Measurements from ENCODE around the gene TGFBR2. TPM values are rescaled to one million over a fixed set of nuclear protein-coding genes. Genes with fewer than 3 reads are reported as not detected.

TGFBR2 gene
- polyA plus RNA-seq, 1 donor from 2014 or later = 76.8 TPM

DNA sequence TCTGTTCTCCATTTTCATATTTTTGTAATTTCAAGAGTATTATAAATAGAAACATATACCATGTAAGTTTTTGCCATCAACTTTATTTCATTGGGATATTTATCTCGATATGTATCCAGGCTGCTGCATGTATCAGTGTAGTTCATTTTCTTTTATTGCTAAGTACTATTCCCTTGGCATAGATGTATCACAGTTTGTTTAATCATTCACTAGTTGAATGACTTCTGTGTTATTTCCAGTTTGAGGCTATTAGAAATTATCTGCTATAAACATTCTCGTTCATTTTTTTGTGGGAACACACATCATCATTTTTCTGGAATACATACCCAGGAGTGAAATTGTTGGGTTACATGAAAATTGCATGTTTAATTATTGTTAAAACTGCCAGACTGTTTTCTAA lies 18.5 kb upstream of the TGFBR2 start:
- Mint-ChIP-seq H3K36me3 (no peaks in the 10 kb centered on the region), H3K27me3 (no peaks in the 10 kb centered on the region), H3K27ac (no peak overlapping the region), H3K4me3 (no peak overlapping the region), H3K9me3 (peaks cover 0 to 1% (median 0%) of the 10 kb centered on the region in 3 donors), H3K4me1 (no peaks in the 10 kb centered on the region)

DNA sequence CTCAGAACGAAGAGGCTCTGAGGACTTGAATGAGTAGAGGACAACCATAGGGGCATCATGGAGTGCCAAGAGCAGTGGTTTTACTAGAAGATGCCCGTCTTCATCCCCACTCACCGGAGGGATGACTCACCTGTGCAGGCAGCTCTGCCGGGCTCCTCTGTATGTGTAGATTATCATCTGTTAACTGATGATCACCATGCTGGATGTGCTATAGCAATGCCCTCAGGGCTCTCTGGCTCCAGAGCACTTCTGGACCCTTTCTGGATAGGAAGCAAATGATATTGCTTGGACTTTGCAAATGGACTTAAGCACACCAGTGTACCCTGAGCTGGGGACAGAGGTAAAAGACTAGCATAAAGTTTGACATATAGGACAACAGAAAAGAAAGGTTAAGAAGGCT lies 10.2 kb upstream of the TGFBR2 start:
- Mint-ChIP-seq H3K4me3 (no peak overlapping the region), H3K27ac (no peak overlapping the region), H3K27me3 (no peaks in the 10 kb centered on the region), H3K36me3 (no peaks in the 10 kb centered on the region), H3K4me1 (peaks cover 10 to 19% (median 17%) of the 10 kb centered on the region in 3 donors), H3K9me3 (no peaks in the 10 kb centered on the region)

DNA sequence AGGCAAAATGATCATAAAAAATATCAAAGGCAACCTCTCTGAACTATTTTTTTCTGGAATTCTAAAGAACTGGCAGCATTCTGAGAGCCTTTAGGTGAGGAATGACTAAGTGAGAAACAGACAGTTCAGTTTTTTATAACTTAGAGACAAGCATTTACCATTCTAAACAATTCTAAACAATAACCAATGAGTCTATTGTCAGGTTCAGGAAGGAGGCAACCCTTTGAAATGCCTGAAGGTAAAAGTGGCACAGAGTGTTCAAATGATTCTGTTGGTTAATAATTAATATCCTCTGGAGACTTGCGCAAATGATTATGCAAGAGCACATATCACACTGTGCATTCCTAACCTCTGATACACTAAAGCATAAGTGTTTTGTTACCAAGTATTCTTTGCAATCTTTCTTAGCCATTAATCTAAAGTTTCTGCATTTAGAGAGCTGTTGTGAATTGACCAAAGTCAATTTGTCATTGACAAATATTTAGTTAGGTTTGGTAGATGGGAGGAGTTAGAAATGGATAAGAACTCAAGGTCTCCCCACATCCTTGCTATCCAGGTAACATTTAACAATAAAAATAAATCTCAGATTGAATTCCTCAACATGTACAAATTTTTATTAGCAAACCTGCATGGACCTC lies 9.2 kb upstream of the TGFBR2 start:
- peaks cover 10 to 25% (median 24%) of the 10 kb centered on the region in 3 donors for H3K4me1 Mint-ChIP-seq
- no peaks in the 10 kb centered on the region for H3K27me3 Mint-ChIP-seq
- no peaks in the 10 kb centered on the region for H3K9me3 Mint-ChIP-seq
- H3K4me3 Mint-ChIP-seq = no peak overlapping the region
- no peaks in the 10 kb centered on the region for H3K36me3 Mint-ChIP-seq
- no peak overlapping the region for H3K27ac Mint-ChIP-seq

DNA sequence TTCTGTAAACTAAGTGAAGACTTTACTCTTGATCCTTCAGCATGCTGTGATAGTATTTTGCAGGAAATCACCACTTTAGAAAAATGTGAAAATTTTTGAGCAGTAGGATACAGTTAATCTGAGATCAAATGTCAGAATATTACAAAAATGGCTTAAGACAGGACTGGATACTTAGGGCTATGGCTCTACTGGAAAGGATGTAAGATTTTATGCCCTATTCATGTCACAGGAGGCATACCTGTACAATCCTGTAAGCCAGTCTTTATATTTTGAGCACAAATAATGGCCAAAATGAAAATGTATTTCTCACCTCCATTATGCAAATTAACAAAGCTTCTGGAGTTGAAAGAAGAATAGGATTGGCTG lies 8.6 kb upstream of the TGFBR2 start:
- Mint-ChIP-seq H3K9me3 (no peaks in the 10 kb centered on the region), H3K36me3 (no peaks in the 10 kb centered on the region), H3K27me3 (no peaks in the 10 kb centered on the region), H3K27ac (no peak overlapping the region), H3K4me3 (no peak overlapping the region), H3K4me1 (peaks cover 13 to 28% (median 25%) of the 10 kb centered on the region in 3 donors)

DNA sequence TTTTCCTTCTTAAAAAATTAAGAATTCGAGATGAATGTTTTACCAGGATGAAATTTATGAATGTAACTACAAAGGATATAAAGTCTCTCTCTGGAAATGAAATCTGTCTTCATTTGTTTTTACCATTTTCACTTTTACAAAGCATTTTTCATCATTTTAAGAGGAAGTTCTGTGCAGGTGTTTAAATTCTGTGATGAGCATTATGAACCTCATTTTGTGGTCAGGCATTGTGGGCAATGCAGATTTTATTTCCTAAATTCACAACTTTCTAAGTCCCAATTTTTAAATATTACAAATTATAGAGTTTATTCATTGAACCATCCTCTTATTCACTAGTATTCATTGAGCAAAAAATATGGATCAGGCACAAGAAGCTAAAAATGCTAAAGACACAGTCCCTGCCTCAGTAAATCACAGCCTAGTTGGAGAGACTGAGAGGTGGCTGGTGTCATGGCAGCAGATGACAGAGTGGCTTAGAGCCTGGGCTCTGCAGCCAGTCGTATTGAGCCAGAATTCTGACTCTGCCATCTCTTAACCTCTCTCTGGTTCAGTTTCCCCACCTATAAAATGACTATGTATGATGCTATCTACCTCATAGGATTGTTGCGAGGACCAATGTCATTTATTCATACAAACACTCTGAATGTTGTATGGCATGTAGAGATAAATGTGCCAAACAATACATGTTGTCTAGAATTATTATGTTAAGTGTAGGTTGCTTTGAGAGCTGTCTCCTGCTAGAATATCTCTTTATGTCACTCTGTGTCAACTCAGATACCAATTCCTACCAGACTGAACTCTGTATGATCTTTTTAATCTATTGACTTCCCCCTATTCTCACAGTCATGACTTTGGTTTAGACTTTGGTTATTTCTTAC lies 7.5 kb upstream of the TGFBR2 start:
- Mint-ChIP-seq H3K9me3 (no peaks in the 10 kb centered on the region), H3K27me3 (no peaks in the 10 kb centered on the region), H3K4me1 (peaks cover 18 to 35% (median 30%) of the 10 kb centered on the region in 3 donors), H3K36me3 (no peaks in the 10 kb centered on the region), H3K4me3 (no peak overlapping the region), H3K27ac (peak overlapping the region in 2 of 3 donors; percentile 0 to 16)

DNA sequence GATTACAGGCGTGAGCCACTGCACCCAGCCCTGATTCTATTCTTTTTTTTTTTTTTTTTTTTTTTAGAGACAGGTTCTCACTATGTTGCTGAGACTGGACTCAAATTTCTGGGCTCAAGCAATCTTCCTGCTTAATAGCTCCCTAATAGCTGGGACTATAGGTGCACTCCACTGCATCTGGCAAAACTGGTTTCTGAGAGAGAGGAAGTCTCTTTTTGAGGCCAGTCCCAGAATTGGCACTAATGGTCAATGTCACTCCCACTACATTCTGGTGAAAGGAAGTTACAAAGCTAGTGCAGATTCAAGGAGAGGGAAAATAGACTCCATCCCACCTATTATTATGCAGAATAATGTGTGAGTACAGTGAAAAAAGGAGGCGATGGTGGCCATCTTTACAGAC lies 5.8 kb upstream of the TGFBR2 start:
- Mint-ChIP-seq H3K4me3 (no peak overlapping the region), H3K9me3 (no peaks in the 10 kb centered on the region), H3K4me1 (peaks cover 34 to 51% (median 47%) of the 10 kb centered on the region in 3 donors), H3K27me3 (no peaks in the 10 kb centered on the region), H3K27ac (no peak overlapping the region), H3K36me3 (no peaks in the 10 kb centered on the region)

DNA sequence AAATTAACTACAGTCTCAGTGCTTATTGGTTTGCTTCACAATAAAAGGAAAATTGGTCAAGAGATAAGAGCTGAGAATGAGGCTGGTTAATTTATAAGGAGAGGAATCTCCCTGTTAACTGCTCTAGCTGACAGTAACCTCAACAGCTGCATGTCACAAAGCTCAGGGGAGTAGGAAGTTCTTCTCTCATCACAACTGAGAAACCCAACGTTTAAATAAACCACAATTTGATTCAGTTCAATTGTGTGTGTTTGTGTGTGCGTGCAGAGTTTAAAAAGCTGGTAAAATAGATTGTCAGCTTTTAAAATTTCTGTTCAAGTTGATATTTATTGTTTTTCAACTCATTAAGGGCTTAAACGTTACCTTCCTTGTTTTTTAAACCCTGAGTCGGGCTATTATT lies 3.5 kb upstream of the TGFBR2 start:
- H3K27me3 Mint-ChIP-seq = no peaks in the 10 kb centered on the region
- peak overlapping the region in 1 of 4 donors; percentile 59 for H3K4me3 Mint-ChIP-seq
- no peaks in the 10 kb centered on the region for H3K36me3 Mint-ChIP-seq
- H3K27ac Mint-ChIP-seq = peak overlapping the region in 2 of 3 donors; percentile 53 to 70
- no peaks in the 10 kb centered on the region for H3K9me3 Mint-ChIP-seq
- H3K4me1 Mint-ChIP-seq = peaks cover 42 to 55% (median 55%) of the 10 kb centered on the region in 3 donors

DNA sequence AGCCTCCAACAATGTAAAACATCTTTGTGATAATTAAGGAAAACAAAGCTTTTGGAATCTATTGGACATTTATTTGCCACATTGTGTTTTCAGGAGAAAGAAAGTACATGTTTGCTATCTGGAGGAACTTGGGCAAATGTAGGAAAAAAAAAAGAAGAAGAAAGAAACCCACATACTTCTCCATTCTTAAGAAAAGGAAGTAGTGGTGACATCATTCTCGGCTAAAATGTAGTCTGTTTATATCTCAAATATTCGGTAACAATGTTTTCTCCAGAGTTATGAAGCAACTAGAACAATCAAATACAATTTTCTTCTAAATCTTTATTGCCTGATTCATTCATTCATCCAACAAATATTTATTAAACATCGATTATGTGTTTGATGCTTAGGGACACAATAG lies 2.3 kb upstream of the TGFBR2 start:
- peak overlapping the region; percentile 97 to 99 (median 98) for H3K27ac Mint-ChIP-seq
- H3K9me3 Mint-ChIP-seq = no peaks in the 10 kb centered on the region
- no peaks in the 10 kb centered on the region for H3K27me3 Mint-ChIP-seq
- H3K4me3 Mint-ChIP-seq = peak overlapping the region; percentile 47 to 97 (median 84)
- H3K36me3 Mint-ChIP-seq = no peaks in the 10 kb centered on the region
- peaks cover 39 to 57% (median 57%) of the 10 kb centered on the region in 3 donors for H3K4me1 Mint-ChIP-seq

DNA sequence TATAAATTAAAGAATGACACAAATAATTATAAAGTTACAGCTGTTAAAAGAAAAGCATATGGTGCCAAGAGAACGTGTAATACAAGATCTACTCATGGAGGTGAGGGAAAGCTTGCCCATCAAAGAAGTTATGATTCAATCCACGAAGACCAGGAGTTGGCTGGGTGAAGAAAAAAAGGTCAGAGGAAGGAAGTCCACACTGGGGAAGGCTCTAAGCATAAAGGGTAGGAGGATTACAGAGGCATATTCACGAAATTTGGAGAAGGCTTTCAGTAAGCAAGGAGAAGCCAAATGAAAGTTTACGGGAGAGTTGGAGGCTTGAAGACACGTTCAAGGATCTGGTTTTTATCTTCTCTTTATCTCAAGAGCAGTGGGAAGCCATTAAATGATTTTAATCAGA lies 1.8 kb upstream of the TGFBR2 start:
- no peaks in the 10 kb centered on the region for H3K9me3 Mint-ChIP-seq
- H3K27me3 Mint-ChIP-seq = no peaks in the 10 kb centered on the region
- peaks cover 35 to 56% (median 54%) of the 10 kb centered on the region in 3 donors for H3K4me1 Mint-ChIP-seq
- H3K36me3 Mint-ChIP-seq = no peaks in the 10 kb centered on the region
- H3K4me3 Mint-ChIP-seq = peak overlapping the region; percentile 47 to 97 (median 84)
- H3K27ac Mint-ChIP-seq = peak overlapping the region; percentile 97 to 99 (median 98)

DNA sequence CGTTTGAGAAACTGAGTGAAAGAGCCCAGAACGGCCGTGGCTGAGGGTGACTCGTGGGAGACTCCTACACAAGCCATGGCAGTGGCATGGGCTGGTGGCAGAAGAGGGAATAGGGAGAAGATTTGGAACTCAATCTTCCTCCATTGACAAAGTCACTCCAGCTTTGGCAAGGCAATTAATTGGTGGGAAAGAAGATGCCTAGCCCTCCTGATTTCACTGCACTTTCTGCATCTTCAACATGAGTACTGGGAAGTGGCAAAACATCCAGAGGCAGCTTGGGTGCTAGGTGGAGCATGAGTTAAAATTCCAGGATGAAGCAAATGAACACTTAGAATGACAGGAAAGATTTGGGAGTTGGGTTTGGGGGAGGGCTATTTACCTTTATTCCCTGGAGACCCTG lies 1.4 kb upstream of the TGFBR2 start:
- Mint-ChIP-seq H3K9me3 (no peaks in the 10 kb centered on the region), H3K27me3 (no peaks in the 10 kb centered on the region), H3K4me3 (peak overlapping the region; percentile 72 to 97 (median 93)), H3K27ac (peak overlapping the region; percentile 97 to 99 (median 98)), H3K4me1 (peaks cover 39 to 58% (median 57%) of the 10 kb centered on the region in 3 donors), H3K36me3 (no peaks in the 10 kb centered on the region)

DNA sequence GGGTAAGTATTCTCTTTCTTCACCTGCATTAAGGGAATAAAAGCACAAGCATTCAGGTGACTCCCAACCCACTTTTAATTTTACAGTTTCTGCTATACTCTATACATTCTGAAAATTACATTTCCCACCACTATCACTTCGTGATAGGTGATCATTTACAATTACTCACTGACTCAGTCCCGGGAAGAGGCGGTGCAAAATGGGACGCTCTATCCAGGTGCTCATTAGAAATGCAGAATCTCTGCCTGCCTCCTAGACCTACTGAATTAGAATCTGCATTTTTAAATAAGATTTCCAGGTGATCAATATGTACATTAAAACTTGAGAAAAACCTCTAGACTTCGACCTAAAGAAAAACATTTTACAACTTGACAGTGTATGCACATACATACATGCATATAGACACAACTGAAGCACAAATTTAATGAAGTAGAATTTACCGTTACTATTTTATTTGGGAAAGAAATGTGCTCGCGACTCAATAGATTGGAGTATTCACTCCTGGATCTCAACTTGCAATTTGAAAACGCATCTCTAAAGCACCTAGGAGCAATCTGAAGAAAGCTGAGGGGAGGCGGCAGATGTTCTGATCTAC lies 598 bp upstream of the TGFBR2 start:
- Mint-ChIP-seq H3K27ac (peak overlapping the region; percentile 97 to 99 (median 98)), H3K27me3 (no peaks in the 10 kb centered on the region), H3K9me3 (no peaks in the 10 kb centered on the region), H3K4me1 (peaks cover 46 to 64% (median 62%) of the 10 kb centered on the region in 3 donors), H3K36me3 (no peaks in the 10 kb centered on the region), H3K4me3 (peak overlapping the region; percentile 89 to 97 (median 96))

DNA sequence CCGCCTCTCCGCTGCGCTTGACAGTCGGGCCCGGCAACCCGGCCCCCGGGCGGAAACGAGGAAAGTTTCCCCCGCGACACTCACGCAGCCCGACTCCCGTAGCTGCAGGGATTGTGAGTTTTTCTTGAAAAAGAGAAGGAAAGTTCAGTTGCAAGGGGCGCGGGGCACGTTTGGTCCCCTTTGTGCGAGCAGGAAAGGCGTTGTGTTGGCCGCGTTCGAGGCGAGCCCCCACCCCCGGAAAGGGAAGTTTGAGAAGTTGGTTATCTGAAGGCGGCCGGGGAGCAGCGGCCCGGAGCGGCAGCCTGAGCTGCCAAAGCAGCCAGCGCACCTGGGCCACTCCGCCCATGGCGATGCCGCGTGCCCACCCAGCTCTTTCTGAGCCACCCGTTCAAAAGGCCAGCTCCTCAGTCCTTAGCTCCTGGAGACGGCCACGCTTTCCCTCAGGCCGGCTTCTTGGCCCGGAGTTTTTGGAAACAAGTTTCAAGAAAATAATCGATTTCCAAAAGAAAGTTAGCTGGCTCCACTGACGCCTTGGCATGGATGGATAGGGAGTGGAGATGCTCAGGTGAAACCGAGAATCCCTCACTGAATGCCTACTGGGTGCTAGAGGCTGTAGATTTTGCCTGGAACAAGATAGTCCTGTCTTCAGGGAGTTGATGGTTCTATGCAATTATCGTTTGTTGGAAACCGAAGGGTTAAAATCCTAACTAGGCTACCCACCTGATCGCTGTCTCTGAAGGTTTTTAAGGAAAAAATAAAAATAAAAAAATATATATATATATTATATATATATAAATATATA lies 832 bp downstream of the TGFBR2 start:
- H3K36me3 Mint-ChIP-seq = no peaks in the 10 kb centered on the region
- H3K27me3 Mint-ChIP-seq = no peaks in the 10 kb centered on the region
- H3K9me3 Mint-ChIP-seq = no peaks in the 10 kb centered on the region
- peaks cover 58 to 69% (median 64%) of the 10 kb centered on the region in 3 donors for H3K4me1 Mint-ChIP-seq
- H3K27ac Mint-ChIP-seq = peak overlapping the region; percentile 97 to 99 (median 98)
- H3K4me3 Mint-ChIP-seq = peak overlapping the region; percentile 96 to 98 (median 97)

DNA sequence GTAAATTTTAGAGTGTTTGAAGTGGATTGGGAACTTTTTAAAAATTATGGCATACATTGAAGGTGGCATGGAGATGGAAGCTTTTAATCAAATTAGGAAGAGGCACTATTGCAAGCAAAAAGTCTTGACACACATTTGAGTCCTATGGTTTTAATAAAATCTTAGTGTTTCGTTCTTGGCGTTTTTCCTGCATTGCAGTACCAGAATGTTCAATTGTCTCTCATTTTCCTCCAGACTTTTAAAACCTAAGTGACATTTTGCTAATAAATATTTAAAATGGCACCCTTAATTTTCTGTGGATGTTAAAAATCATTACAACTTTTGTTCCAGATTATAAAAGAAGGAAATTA lies 2.2 kb downstream of the TGFBR2 start:
- Mint-ChIP-seq H3K27me3 (no peaks in the 10 kb centered on the region), H3K27ac (peak overlapping the region; percentile 96 to 99 (median 97)), H3K36me3 (no peaks in the 10 kb centered on the region), H3K4me3 (peak overlapping the region; percentile 91 to 98 (median 97)), H3K4me1 (peaks cover 62 to 75% (median 74%) of the 10 kb centered on the region in 3 donors), H3K9me3 (no peaks in the 10 kb centered on the region)

DNA sequence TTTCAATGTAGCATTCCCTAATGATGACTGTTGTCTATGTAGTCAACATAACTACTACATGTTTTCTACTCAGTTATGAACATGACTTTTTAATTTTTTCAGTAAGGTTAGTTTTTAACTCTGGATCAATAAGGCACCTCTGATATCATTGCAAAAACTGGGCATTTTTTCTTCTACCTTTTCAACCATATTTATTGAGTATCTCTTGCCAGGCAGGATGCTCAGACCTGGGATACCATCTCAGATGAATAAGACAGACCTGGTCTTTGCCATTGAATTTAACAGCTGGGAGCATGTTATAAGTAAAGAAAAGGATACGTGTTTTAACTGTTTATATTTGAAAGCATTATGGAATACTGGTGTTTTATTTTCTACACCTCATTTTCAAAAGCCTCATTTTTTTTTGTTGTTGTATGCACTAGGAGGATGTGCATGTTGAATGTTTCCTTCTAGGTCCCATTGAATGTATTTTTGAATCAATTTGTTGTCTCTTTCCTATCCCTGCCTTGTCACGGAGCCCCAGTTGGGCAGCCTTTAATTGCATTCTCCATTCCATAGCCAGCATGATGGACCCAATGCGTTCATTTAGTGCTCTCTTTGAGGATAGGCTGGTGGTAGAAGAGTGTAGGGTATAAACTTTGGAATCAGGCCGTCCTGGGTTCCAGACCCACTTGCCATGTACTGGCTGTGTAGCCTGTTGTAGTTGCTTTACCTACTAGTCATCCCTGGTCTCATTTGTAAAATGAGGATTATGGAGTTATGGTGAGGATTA lies 3.7 kb downstream of the TGFBR2 start:
- no peaks in the 10 kb centered on the region for H3K9me3 Mint-ChIP-seq
- peak overlapping the region; percentile 96 to 99 (median 97) for H3K27ac Mint-ChIP-seq
- H3K4me1 Mint-ChIP-seq = peaks cover 64 to 76% (median 74%) of the 10 kb centered on the region in 3 donors
- no peaks in the 10 kb centered on the region for H3K36me3 Mint-ChIP-seq
- no peaks in the 10 kb centered on the region for H3K27me3 Mint-ChIP-seq
- peak overlapping the region; percentile 91 to 98 (median 97) for H3K4me3 Mint-ChIP-seq

Measured in IgD-negative memory B cell (primary cell).